Skin of body (tissue), 2 donors: ENCODE measurements around the gene CLMN. TPM values are rescaled to one million over a fixed set of nuclear protein-coding genes. Genes with fewer than 3 reads are reported as not detected.

Source experiments
- DNase-seq: peaks from one replicate; lab custom pipeline; 2025; lab: John Stamatoyannopoulos, UW
- total RNA-seq: library from RNA; depleted of rRNA; stranded (reverse); fragments of >200 nt; gene quantifications from one replicate; pipeline ENCODE4 v1.2.3, GENCODE V29; 2014

Gene CLMN
- total RNA-seq, 1 donor from 2014 or later, result 13.6 TPM

DNA sequence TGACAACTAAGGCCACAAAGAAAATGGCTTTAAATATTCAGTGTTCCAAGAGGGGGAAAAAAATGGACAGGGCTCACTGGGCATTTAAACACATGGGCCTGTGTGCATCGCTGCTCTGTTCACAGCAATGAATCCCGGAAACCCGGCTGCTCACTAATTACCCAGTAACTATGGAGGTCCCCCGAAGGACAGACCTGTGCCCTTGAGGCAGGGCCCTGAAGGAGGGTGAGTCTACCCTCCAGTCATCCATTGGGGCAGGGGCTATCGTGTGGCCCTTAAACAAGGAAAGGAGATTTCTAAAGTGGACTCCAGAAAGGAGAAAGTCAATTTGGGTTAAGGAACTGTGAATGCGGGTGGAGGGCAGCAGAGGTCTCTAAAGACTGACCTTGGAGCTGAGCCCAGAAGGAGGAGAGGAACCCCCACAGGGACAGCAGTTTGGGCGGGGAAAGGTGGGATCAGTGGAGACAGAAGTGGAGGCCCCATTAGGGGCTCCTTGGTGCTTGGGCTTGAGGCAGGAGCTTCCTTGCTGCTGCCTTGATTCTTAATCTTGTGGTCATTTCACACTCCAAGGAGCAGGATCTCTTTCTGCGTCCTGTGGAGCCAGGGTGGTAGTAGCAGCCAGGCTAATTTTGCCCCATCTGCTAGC lies 1.4 kb upstream of the CLMN start:
- no peak for DNase-seq

DNA sequence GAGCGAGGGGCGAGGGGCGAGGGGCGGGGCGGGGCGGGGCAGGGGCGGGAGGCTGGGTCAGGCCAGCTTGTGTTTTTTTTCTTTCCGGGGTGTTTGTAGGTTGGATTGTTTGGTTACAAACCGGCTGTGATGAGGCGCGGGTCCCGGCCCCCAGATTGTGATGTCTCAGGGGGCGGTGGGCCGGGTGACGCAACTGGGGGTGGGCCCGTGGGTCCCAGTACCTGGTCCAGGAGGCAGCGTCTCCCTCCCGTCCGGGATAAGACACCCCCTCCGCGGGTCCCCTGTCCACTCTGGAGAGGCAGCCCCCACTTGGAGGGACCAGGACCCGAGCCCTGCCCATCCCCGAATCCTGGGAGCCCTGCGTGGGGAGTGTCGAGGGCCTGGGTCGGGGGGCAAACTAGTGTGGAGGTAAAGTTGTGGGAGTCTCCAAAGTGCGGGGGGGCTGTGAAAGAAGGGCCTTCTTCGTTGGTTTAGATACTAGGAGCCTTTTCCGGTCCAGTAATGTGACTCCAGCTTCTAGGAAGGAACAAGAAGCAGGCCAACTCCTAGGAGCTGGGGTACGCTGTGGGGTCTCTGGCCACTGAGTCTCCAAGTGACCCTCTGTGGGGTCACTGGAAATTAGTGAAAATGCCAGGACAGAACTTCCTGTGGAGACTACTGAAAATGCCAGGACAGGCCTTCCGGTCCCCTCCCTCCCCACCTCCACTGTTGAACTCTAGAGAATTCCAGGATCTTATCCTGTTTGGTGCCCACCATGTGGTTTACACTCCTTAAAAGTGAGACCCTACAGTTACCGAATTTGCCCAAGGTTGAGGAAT lies 579 bp upstream of the CLMN start:
- no peak for DNase-seq

DNA sequence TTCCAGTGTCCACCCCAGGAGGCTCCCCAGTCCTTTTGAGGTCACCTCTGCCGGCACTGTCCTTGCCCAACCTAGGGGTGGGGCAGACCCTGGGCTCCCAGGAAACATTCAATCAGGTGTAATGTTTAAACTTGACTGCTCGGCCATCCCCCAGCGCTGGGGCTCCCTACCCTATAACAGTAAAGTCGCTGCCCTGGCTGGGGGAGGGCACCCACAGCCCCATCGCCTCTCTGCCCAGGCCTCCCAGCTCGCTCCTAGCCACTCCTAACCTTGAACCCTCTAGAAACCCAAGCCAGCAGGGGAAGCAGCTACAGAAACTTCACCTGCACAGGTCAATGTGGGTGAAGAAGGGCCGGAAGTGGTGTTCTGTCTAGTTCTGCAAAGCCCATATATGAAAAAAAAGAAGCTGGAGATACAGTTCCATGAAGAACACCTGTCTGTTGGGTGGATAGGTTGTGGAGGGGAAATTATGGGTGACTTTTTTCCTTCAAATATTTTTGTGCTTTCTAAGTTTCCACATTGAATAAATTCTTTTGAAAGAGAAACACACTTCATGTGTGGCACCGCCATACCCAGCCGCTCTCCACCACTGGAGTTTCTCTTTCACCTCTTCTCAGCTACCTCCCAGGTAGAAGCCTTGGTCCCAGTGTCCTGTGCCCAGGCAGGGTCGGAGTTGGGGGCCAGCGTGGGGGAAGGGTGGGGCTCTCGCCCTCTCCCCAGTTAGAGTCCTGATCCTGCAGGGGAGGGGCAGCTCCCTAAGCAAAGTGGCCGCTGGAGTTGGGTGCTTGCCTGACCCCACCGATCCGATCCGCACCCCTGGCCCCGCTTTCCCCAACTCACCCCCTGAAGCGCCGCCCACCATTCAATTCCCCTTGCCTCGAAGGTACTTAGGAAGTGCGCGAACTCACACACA lies 1.1 kb downstream of the CLMN start:
- DNase-seq, result no peak

DNA sequence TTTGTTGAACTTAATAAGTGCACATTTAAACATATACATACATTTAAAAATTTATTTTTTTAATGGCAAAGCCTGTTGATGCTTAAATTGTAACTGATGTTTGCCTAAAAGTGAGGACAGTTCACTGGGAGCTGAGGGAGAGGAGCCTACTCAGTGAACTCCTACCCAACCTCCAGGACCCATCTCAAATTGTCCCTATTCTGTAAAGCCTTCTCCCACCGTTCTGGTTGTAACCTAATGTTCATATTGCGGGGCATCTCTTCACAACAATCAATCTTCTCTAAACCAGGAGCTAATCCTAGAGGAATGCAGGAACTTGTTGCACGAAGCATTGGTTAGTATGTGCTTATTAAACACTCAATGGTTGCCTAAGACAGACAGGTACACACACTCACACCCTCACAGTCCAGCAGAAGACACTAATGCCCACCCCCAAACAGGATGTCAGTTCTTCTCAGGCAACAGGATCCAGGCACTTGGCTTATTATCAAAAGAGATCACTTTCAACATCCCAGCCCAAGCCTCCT lies 1.8 kb downstream of the CLMN start:
- DNase-seq, result no peak

DNA sequence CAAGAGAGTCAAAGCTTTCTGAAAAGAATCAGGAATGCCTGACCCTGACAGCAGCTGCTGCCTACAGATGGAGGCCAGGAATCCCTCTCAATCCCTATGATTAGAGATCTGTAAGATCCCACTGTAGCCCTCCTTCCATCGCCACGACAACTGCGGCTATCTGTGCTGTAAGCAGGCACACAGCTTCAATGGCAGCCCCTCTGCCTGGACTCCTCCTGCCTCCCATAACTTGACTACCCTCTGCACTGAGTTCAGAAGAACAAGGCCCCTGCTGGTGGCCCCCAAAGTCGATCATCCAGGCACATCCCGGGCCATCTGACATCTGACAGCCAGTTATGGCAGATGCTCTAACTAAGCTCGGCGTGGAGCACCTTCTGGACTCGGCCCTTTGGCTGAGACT lies 2.9 kb downstream of the CLMN start:
- DNase-seq, result no peak

DNA sequence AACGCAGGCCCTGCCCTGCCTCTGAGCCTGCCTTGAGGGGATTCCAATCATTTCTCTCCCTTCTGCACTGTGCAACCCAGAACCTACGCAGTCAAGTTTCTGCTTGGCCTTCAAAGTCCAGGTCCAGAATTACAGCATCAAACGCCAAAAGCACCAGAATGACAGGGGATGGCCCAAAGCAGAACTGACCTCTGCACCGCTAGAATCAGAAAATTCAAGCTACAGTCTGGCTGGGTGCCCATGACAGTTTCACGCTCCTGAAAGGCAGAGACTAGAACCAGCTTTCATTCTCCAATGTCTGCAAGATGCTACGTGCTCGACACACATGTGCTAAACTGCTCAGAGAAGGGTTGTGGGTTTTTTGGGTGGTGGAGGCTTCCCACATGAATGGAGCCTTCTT lies 4.1 kb downstream of the CLMN start:
- no peak for DNase-seq

DNA sequence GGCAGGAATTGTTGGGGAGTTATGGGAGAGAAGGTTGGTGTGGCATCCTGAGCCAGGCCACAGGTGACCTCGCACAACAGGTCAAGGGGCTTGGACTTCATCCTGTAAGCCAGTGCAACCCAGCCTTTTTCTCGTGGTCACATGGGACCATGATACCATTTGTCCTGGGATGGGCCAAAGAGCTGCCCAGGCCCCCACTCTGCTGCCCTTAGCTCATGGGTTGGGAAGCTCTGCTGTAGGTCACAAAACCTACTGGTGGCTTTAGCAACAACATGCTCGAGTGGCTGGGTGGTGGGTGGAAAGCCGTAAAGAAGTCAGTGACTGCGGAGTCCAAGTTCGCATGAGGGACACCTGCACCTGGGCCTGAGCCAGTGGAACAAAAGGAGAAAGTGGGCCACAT lies 4.6 kb downstream of the CLMN start:
- no peak for DNase-seq

DNA sequence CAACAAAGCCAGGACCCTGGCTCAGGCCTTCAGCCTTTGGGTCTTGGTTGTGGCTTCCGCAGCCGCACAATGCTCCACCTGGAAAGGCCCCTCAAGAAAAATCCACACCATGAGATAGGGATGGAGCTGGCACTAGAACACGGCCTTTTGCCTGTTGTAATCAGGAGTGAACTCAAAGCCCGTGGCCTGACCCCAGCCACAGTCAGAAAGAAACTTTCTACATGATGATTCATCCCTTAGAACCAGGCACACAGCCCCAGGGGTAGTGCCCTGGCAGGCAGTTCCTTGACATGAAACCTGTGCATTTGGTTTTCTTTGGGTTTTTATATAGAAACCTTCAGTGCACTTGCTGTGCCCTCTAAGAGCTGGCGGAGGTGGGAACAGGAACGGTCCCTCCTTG lies 5.1 kb downstream of the CLMN start:
- no peak for DNase-seq

DNA sequence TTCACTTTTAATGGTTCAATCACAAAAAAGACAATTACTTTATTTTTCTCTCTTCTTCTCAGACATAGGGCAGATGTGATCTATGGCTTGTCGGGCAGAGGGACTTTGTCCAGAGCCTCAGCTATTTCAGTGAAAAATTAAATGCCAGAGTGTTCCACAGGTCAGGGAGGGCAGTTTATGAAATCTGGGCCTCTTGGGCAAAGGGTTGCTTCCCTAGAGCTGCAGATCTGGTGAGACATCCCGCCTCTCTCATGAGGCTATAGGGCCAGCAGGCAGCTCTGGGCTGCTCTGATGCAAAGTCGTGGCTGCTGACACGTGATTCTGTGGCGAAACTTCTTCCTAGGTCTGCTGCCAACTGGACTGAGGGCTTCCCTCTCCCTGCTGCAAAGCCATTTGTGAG lies 6.0 kb downstream of the CLMN start:
- no peak for DNase-seq

DNA sequence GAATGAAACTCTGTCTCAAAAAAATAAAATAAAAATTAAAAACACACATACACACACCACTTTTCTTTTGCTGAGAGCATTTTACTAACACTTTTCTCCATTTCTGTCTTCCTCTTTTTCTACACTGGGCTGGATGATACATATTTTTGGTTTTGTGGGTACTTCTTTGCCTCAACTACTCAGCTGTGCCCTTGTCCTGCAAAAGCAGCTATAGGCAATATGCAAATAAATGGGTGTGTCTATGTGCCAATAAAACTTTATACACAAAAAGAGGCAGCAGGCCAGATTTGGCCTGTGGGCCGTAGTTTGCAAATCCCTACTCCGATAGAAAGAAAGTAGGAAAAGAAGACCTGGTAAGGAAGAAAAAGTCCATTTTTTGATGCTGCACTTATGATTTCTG lies 6.5 kb downstream of the CLMN start:
- no peak for DNase-seq

DNA sequence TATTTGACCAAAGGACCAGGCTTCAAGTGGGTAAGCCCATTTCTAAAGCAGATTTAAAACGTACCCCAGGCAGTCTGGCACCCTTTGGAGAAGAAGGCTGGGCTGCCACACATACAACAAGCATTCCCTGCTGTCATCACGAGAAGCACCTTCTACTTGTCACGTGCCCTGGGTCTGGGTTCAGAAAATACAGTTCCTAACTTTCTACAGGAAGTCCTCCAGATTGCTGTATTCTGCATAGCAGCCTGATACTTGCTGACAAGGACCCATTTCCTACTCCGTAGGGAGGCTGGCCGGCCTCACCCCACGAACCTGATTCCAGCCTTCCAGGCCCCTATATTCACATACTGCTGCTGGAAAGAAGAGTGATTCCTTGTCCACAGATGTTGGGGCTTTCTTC lies 7.4 kb downstream of the CLMN start:
- DNase-seq, result no peak

DNA sequence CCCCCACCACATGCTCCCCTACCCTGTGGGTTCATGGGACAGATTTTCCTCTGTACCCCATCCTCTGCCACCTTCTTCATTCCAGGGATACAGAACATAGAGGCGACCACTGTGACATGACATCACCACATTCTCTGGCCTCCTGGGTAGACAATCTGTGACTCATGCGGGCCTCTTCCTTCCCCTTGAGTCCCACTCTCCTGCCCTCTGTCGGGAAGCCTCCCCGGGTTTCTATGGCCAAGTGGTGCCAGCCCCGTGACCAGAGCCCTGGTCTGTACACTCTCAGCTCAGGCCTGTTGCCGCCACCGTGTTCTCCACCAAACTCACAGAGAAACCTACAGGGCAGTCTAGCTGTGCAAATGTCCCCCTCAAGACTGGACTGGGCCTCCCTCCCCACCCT lies 8.0 kb downstream of the CLMN start:
- DNase-seq, result no peak

DNA sequence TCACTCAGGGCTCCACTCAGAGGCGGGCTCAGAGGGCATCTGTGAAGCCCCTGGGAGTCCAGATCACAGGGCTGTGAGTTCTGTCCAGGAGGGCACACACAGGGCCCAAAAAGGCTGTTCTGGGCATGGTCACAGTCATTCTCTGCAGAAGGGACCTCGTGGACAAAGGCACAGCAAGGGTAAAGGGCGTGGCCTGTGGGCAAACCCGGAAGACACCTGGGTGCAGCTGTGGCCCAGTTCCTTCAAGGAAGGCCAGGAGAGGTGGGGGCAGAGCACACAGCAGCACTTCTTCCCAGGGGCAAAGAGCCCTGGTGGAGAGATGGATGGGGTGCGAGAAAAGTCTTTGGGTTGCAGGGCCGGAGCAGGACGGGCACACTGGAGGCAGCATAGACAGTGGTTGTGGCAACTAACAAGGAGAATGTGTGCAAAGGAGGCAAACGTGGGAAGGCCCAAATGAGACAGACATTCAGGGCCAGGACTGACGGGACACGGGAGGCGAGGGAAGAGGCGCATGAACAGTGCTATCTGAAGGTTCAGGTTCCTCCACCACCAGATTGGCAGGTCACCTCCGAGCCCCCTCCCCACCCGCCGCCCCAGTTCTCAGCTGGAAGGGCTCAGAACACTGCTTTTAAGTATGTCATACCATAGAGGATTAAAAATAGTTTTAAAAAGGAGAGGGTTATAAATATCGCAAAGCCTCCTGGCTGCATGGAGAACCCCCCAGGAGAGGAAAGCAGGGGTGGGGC lies 8.9 kb downstream of the CLMN start:
- no peak for DNase-seq

DNA sequence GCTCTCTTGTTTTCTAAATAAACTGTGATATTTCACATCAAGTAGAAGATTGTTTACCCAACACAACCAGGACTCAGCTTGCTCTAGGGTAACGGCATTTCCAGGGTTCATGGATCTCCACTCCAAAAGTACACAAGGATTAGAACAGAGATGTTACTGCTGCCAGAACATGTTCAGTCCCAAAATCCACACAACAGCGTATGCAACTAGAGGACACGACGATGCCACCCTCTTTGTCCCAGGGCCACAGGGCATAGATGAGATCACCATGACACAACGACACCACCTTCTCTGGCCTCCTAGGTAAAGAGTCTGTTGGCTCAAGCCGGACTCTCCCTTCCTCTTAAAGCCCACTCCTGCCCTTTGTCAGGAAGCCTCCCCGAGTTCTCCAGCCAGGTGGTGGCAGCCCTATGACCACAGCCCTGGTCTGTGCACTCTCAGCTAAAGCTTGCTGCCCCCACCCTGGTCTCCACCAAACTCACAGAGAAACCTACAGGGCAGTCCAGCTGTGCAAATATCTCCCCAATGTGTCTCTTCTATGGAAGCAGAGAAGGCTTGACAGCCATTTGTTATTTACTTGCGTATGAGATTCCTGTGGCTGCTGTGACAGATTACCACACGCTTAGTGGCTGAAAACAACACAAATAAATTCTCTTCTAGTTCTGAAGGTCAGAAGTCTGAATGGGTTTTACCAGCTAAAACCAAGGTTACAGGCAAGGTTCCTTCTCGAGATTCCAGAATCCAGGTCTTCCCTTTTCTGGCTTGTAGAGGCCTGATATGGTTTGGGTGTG lies 10.3 kb downstream of the CLMN start:
- no peak for DNase-seq

DNA sequence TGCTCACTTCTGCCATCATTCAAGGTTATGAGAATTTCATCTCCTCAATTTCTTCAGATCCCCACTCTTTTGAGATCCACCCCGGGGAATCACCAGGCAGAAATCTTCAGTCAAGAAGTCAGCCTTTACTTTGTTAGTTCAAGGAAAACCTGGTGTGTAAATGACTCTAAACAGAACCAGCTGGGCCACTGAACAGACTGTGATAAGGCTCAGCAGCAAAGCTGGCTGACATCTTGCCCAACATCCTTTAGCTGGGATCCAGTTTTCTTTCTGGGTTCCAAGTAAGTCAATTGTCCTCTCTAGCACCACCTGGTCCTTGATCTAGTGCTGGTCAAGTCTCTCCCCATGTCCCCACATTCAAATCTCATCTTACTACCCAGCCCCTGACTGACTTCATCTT lies 11.6 kb downstream of the CLMN start:
- DNase-seq, result peak; percentile 28

DNA sequence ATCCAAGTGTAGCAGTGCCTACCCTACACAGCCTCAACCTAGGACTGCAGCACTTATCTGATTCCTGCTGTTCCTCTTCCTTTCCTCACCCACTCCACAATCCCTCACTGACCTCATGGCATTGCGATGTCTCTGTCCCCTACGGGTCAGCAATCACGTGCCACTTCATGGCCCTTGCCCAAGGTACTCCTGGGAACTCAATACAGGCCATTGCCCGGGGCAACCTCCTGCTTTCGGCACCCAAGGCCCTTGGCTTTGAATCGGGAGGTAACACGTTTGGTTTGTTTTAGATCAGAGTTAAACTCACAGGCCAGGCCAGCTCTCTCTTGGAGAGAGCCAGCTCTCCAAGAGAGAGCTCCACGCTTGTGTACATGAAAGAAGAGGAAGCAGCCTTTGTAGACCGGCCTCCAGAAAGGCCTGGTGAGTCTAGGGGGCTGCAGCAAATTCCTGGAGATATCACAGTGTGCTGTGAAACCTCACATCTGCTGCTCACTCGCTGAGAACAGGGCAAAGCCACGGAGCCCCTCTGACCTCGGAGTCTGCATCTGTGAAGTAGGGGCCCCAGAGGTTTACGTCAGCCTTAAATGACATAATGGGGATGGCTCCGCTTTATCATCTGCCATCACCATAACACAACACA lies 12.2 kb downstream of the CLMN start:
- DNase-seq, result no peak

DNA sequence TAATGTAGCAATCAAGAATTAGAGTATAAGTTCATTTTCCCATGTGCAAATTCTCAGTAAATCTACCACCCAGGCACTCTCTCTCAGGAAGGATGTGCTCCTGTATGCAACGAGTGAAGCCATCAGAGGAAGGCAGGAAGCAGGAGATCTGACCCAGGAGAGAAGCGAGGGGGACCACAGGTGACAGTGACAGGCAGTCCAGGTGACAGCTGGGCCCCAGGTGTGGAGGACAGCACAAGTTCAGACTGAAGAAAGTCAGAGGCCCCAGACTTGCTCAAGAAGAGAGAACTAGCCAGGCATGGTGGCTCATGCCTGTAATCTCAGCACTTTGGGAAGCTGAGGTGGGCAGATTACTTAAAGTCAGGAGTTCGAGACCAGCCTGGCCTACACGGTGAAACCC lies 13.8 kb downstream of the CLMN start:
- no peak for DNase-seq

DNA sequence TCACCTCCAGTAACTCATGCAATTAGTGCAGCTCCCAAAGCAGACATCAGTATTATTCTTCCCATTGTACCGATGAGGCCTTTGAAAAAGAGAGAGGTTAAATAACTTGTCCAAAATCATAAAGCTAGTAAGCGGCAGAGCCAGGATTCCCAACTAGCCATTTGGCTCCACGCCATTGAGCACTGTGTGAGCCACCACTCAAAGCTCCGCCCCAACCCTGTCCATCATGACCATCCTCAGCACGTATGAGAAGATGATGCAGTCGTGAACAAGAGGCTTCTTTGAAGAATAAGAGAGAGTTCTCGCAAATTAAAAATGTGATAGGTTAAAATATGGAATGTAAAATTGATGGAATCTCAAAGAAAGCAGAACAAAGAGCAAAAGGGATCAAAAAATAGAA lies 14.6 kb downstream of the CLMN start:
- no peak for DNase-seq

DNA sequence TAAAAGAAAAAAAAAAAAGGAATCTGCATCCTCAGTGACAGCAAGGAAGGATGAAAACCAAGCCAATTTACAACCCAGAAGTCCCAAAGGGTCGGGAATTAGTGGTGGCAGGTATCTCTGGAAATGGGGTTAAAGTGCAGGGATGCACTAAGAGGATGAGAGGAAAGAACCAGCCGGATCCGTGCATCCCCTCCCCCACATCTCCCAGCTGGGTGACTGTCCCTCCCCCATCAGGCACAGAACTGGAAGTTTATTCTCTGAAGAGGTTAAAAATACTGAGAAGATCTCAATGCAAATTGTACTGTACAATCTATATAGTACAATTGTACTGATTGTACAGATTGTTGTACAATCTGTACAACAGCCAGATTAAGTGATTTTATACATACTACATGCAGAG lies 15.4 kb downstream of the CLMN start:
- DNase-seq, result no peak

DNA sequence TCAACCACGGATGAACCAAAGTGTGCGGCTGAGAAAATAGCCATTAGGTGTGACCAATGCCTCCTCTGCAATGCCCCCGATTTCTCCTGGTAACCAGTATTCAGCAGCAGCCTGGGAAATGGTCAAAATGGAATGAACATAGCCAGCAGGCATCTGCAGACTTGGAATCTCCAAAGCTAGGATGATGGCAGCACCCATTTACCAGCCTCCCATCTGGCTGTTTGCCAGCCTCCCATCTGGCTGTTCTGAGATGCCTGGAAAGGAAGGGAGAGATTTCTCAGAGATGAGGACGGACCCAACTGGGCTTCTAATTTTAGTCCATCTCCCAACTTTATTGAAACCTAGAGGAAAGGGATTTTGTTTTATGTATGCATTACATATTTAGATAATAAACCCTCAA lies 16.2 kb downstream of the CLMN start:
- DNase-seq, result no peak
